ENCODE measurements around the gene EPHB3.
A peak's percentile ranks its signal among the peaks of the same experiment; 100 is the strongest.

Gene EPHB3

GRCh38 chr3:184604039-184604601 lies 42.5 kb downstream of the EPHB3 start:
- peaks cover 27% of the 10 kb centered on the region for H3K27me3 ChIP-seq (ENCODE audit: insufficient read depth, low read length)

GRCh38 chr3:184604615-184605290 lies 43.2 kb downstream of the EPHB3 start:
- Histone ChIP-seq H3K23ac (ENCODE audit: low read length) (no peak overlapping the region), H3K27ac (ENCODE audit: low read depth, low read length) (no peak overlapping the region), H2BK120ac (ENCODE audit: insufficient read depth, low read length, poor library complexity) (no peak overlapping the region), H3K4me2 (ENCODE audit: low read length) (peak overlapping the region; percentile 88), H3K18ac (ENCODE audit: low read length) (no peak overlapping the region), H2AK5ac (ENCODE audit: low read length) (no peak overlapping the region), H3K9ac (ENCODE audit: low read length) (no peak overlapping the region), H3K4me1 (ENCODE audit: control insufficient read depth in 1 of 2, insufficient read depth in 2 of 2, low read length in 2 of 2) (peaks cover 18 to 25% of the 10 kb centered on the region in 2 experiments), H2BK12ac (ENCODE audit: low read length) (no peak overlapping the region), H4K12ac (ENCODE audit: low read depth, low read length) (no peak overlapping the region), H3K4me3 (ENCODE audit: low read depth, low read length) (no peak overlapping the region), H3K4ac (ENCODE audit: low read depth, low read length) (no peak overlapping the region), H3K14ac (ENCODE audit: low read length) (no peak overlapping the region), H3K27me3 (ENCODE audit: insufficient read depth, low read length) (peaks cover 27% of the 10 kb centered on the region), H2BK5ac (ENCODE audit: low read depth, low read length, poor library complexity) (no peak overlapping the region), H3K79me2 (ENCODE audit: control insufficient read depth, insufficient read depth, low read length, poor library complexity) (peaks cover 4% of the 10 kb centered on the region), H4K8ac (ENCODE audit: low read depth, low read length) (no peak overlapping the region), H3K9me3 (ENCODE audit: insufficient read depth, low read depth, low read length) (no peaks in the 10 kb centered on the region), H3K79me1 (ENCODE audit: low read length) (peaks cover 10% of the 10 kb centered on the region), H3K36me3 (ENCODE audit: control insufficient read depth in 1 of 2, insufficient read depth in 2 of 2, low read length in 2 of 2) (no peaks in the 10 kb centered on the region), H2AFZ (ENCODE audit: insufficient read depth, low read length, poor library complexity) (no peak overlapping the region), H4K91ac (ENCODE audit: low read depth, low read length) (no peak overlapping the region)
- no CpG with 5 or more reads among the region's 20 CpGs for WGBS (ENCODE audit: extremely low coverage, insufficient coverage, insufficient read length)
- DNase-seq: peak in 1 of 2 donors; percentile 31

More at GRCh38 chr3:184604039-184604601, 42.5 kb downstream of the EPHB3 start:
- peak overlapping the region; percentile 56 for H2AFZ ChIP-seq (ENCODE audit: insufficient read depth, low read length, poor library complexity)
- peak overlapping the region; percentile 46 for H3K4me3 ChIP-seq (ENCODE audit: low read depth, low read length)
- H3K9ac ChIP-seq (ENCODE audit: low read length): peak overlapping the region; percentile 18
- peak overlapping the region; percentile 6 for H2BK5ac ChIP-seq (ENCODE audit: low read depth, low read length, poor library complexity)
- H3K36me3 ChIP-seq (ENCODE audit: control insufficient read depth in 1 of 2, insufficient read depth in 2 of 2, low read length in 2 of 2): no peaks in the 10 kb centered on the region
- H2BK120ac ChIP-seq (ENCODE audit: insufficient read depth, low read length, poor library complexity): peak overlapping the region; percentile 79
- peak overlapping the region; percentile 86 for H2BK12ac ChIP-seq (ENCODE audit: low read length)
- H3K4ac ChIP-seq (ENCODE audit: low read depth, low read length): no peak overlapping the region
- H4K12ac ChIP-seq (ENCODE audit: low read depth, low read length): peak overlapping the region; percentile 40
- peak overlapping the region; percentile 74 for H4K8ac ChIP-seq (ENCODE audit: low read depth, low read length)
- peak overlapping the region; percentile 56 for H2AK5ac ChIP-seq (ENCODE audit: low read length)
- H3K4me2 ChIP-seq (ENCODE audit: low read length): peak overlapping the region; percentile 88
- H4K91ac ChIP-seq (ENCODE audit: low read depth, low read length): peak overlapping the region; percentile 67
- peaks cover 10% of the 10 kb centered on the region for H3K79me1 ChIP-seq (ENCODE audit: low read length)
- H3K18ac ChIP-seq (ENCODE audit: low read length): peak overlapping the region; percentile 91
- no peaks in the 10 kb centered on the region for H3K9me3 ChIP-seq (ENCODE audit: insufficient read depth, low read depth, low read length)
- peaks cover 23 to 30% of the 10 kb centered on the region in 2 experiments for H3K4me1 ChIP-seq (ENCODE audit: control insufficient read depth in 1 of 2, insufficient read depth in 2 of 2, low read length in 2 of 2)
- peak in 1 of 2 donors; percentile 32 for DNase-seq
- H3K27ac ChIP-seq (ENCODE audit: low read depth, low read length): no peak overlapping the region
- H3K23ac ChIP-seq (ENCODE audit: low read length): no peak overlapping the region
- H3K14ac ChIP-seq (ENCODE audit: low read length): peak overlapping the region; percentile 68
- no CpG with 5 or more reads among the region's 56 CpGs for WGBS (ENCODE audit: extremely low coverage, insufficient coverage, insufficient read length)
- peaks cover 4% of the 10 kb centered on the region for H3K79me2 ChIP-seq (ENCODE audit: control insufficient read depth, insufficient read depth, low read length, poor library complexity)

- Histone ChIP-seq H4K8ac (ENCODE audit: low read depth, low read length) (no peak overlapping the region), H4K91ac (ENCODE audit: low read depth, low read length) (no peak overlapping the region), H2BK120ac (ENCODE audit: insufficient read depth, low read length, poor library complexity) (no peak overlapping the region), H3K9me3 (ENCODE audit: insufficient read depth, low read depth, low read length) (no peaks in the 10 kb centered on the region), H3K23ac (ENCODE audit: low read length) (no peak overlapping the region), H3K4me3 (ENCODE audit: low read depth, low read length) (no peak overlapping the region), H2AK5ac (ENCODE audit: low read length) (no peak overlapping the region), H3K14ac (ENCODE audit: low read length) (no peak overlapping the region), H3K4me1 (ENCODE audit: control insufficient read depth in 1 of 2, insufficient read depth in 2 of 2, low read length in 2 of 2) (peaks cover 11 to 13% of the 10 kb centered on the region in 2 experiments), H3K79me2 (ENCODE audit: control insufficient read depth, insufficient read depth, low read length, poor library complexity) (peaks cover 4% of the 10 kb centered on the region), H3K9ac (ENCODE audit: low read length) (no peak overlapping the region), H3K27ac (ENCODE audit: low read depth, low read length) (no peak overlapping the region), H3K18ac (ENCODE audit: low read length) (no peak overlapping the region), H3K36me3 (ENCODE audit: control insufficient read depth in 1 of 2, insufficient read depth in 2 of 2, low read length in 2 of 2) (no peaks in the 10 kb centered on the region), H3K4me2 (ENCODE audit: low read length) (no peak overlapping the region), H3K79me1 (ENCODE audit: low read length) (peaks cover 7% of the 10 kb centered on the region), H3K4ac (ENCODE audit: low read depth, low read length) (no peak overlapping the region), H2AFZ (ENCODE audit: insufficient read depth, low read length, poor library complexity) (no peak overlapping the region), H4K12ac (ENCODE audit: low read depth, low read length) (no peak overlapping the region), H3K27me3 (ENCODE audit: insufficient read depth, low read length) (peaks cover 14% of the 10 kb centered on the region), H2BK5ac (ENCODE audit: low read depth, low read length, poor library complexity) (no peak overlapping the region), H2BK12ac (ENCODE audit: low read length) (no peak overlapping the region)
- no peak for DNase-seq
These were observed 46.6 kb downstream of the EPHB3 start for GRCh38 chr3:184608209-184608608.

- H3K14ac ChIP-seq (ENCODE audit: low read length): no peak overlapping the region
- H4K12ac ChIP-seq (ENCODE audit: low read depth, low read length): no peak overlapping the region
- no peak for DNase-seq
- H3K27ac ChIP-seq (ENCODE audit: low read depth, low read length): no peak overlapping the region
- no peaks in the 10 kb centered on the region for H3K9me3 ChIP-seq (ENCODE audit: insufficient read depth, low read depth, low read length)
- no peak overlapping the region for H2BK120ac ChIP-seq (ENCODE audit: insufficient read depth, low read length, poor library complexity)
- H3K4me3 ChIP-seq (ENCODE audit: low read depth, low read length): no peak overlapping the region
- H3K23ac ChIP-seq (ENCODE audit: low read length): no peak overlapping the region
- no peak overlapping the region for H4K8ac ChIP-seq (ENCODE audit: low read depth, low read length)
- H3K4me1 ChIP-seq (ENCODE audit: control insufficient read depth in 1 of 2, insufficient read depth in 2 of 2, low read length in 2 of 2): peaks cover under 1 to 3% of the 10 kb centered on the region in 2 experiments
- H2BK12ac ChIP-seq (ENCODE audit: low read length): no peak overlapping the region
- no peak overlapping the region for H2AK5ac ChIP-seq (ENCODE audit: low read length)
- no peak overlapping the region for H3K9ac ChIP-seq (ENCODE audit: low read length)
- H3K27me3 ChIP-seq (ENCODE audit: insufficient read depth, low read length): peaks cover 2% of the 10 kb centered on the region
- H3K18ac ChIP-seq (ENCODE audit: low read length): no peak overlapping the region
- H4K91ac ChIP-seq (ENCODE audit: low read depth, low read length): no peak overlapping the region
- H3K4ac ChIP-seq (ENCODE audit: low read depth, low read length): no peak overlapping the region
- no CpG with 5 or more reads among the region's 9 CpGs for WGBS (ENCODE audit: extremely low coverage, insufficient coverage, insufficient read length)
- peaks cover 2% of the 10 kb centered on the region for H3K79me1 ChIP-seq (ENCODE audit: low read length)
- H3K36me3 ChIP-seq (ENCODE audit: control insufficient read depth in 1 of 2, insufficient read depth in 2 of 2, low read length in 2 of 2): no peaks in the 10 kb centered on the region
- no peaks in the 10 kb centered on the region for H3K79me2 ChIP-seq (ENCODE audit: control insufficient read depth, insufficient read depth, low read length, poor library complexity)
- no peak overlapping the region for H2BK5ac ChIP-seq (ENCODE audit: low read depth, low read length, poor library complexity)
- H2AFZ ChIP-seq (ENCODE audit: insufficient read depth, low read length, poor library complexity): no peak overlapping the region
- no peak overlapping the region for H3K4me2 ChIP-seq (ENCODE audit: low read length)
These were observed 48.1 kb downstream of the EPHB3 start for GRCh38 chr3:184609476-184610244.

All from trophoblast cell (in vitro differentiated cells and primary cell).